ENCODE results near the gene KDM4C. TPM values are rescaled to one million over a fixed set of nuclear protein-coding genes. Genes with fewer than 3 reads are reported as not detected.

Gene KDM4C
- total and polyA plus RNA-seq, 2 of the 8 experiments (the other 6 are each of a cell fraction or from before 2014, with no cell fraction given) = 13.0 to 26.1 TPM

- TF ChIP-seq CHD7 (IDR thresholded peaks at IDR 0.05; ENCODE audit: insufficient replicate concordance, low read length) (no peak), CTCF (IDR thresholded peaks at IDR 0.05; ENCODE audit: control extremely low read depth in 1 of 3, insufficient read depth in 1 of 3, low read depth in 1 of 3, low read length in 3 of 3) (no peak), CBX5 (IDR thresholded peaks at IDR 0.05; ENCODE audit: low read depth, low read length) (no peak), HDAC6 (IDR thresholded peaks at IDR 0.05; ENCODE audit: low read depth, low read length) (no peak), RXRA (IDR thresholded peaks at IDR 0.05; ENCODE audit: insufficient read depth, low read depth, low read length) (no peak), TAF1 (IDR thresholded peaks at IDR 0.05; ENCODE audit: low read depth, low read length) (no peak), JUN (IDR thresholded peaks at IDR 0.05; ENCODE audit: low read depth, low read length) (no peak)
Observed at GRCh38 chr9:7161469-7161868, 403.7 kb downstream of the KDM4C start (continued).

Measured in H1 (cell line).